NOMO-1 treated with DMSO at 0.1 percent for 48 hours (cell line): ENCODE data around the gene PHB1.

Source experiments
- DNase-seq: peaks from one replicate; lab custom pipeline; 2025; ENCODE audit not compliant: unreplicated experiment; lab: John Stamatoyannopoulos, UW

Gene PHB1

DNA sequence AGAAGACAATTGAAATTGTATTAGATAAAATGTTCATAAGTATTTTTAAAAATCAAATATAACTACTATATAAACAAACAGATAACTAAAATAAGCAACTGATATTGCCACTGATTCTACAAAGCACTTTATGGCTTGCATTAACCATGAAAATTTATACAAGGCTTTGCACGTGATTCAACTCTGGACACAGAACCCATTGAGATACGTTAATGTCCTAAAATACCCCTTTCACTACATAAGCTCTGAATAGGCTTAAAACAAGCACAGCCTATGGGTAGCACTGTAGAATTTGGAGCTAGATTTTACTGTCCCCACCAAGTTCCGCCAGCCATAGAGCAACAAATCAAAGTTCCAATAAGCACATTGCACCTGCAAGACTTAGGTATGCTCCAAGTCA is 57.2 kb downstream of the PHB1 start:
- no peak for DNase-seq

DNA sequence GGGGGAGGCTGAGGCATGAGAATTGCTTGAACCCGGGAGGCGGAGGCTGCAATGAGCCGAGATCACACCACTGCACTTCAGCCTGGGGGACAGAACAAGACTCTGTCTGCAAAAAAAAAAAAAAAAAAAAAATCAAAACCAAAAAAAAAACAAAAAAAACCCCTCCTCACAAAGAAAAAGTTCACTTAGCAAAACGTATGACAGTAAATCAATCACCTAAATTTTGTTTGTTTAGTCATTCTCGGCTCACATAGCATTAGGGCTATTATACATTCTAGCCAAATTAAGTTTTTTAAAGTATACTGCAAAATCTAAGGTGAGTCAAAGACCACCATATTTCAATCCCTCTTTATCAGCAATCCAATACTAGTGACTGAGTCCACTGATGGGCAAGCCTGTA is 58.4 kb downstream of the PHB1 start:
- no peak for DNase-seq
